Superior temporal gyrus (tissue), 1 donor: Measurements from ENCODE around the gene GPR63.

ENCODE experiments used
- DNase-seq: peaks from one replicate; pipeline ENCODE4 v3.0.0-alpha.2; 2016; ENCODE audit errors: extremely low spot score

The GPR63 gene

DNA sequence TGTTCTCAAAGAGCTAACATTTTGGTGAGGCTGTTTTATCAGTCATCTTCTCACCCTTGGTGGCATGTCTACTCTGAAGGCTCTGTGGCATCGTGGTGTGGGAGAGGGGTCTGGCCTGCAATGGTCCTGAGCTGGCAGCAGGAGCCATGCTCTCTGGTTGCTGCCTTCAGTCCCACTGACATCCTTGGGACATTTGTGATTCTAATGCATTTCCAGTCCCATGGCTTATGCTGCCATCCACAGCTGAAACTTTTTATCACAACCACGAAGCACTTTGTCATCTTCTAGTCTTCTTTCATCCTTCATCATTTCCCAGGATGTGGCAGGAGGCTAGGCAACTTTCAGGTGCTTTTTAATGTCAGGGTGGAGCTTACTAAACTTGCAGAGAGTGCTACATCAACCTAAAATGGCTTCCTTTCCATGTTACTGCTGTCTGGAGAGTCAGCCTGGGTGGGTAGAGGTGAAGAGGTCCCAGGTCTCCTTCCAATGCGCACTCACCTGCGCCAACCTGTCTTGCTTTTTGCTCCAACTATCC, 77.1 kb downstream of the GPR63 start:
- DNase-seq = peak; percentile 52

DNA sequence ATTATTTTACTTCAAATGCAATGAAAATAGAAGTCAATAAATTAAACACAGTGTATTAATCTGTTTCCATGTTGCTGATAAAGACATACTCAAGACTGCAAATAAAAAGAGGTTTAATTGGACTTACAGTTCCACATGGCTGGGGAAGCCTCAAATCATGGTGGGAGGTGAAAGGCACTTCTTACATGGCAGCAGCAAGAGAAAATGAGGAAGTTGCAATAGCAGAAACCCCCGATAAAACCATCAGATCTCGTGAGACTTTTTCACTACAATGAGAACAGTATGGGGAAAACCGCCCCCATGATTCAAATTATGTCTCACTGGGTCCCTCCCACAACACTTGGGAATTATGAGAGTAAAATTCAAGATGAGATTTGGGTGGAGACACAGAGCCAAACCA, 82.2 kb downstream of the GPR63 start:
- DNase-seq = no peak

DNA sequence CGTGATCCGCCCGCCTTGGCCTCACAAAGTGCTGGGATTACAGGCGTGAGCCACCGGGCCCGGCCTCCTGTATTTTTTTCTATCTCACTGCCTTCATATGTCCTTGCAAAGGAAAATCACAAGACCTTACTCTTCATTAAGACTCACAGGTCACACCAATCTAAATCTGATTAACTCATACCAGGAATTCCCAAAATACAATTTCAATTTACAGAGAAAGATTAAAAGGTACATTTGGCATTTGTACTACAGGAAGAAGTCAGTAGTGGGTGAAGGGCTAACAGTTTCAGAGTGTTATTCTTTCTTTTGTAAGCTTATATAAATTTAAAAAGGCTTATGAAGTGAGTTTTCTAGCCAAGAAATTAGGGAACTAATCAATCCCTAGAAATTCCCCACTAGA, 87.4 kb downstream of the GPR63 start:
- DNase-seq = no peak
